Left lung (tissue), 10 donors: ENCODE data around the gene TMX4. TPM values are rescaled to one million over a fixed set of nuclear protein-coding genes. Genes with fewer than 3 reads are reported as not detected.
"Not testable (repeated sequence)": the region's sequence is repeated elsewhere in the genome, so short reads cannot be mapped to it uniquely, and the experiment has no call there.

Experiments used
- ATAC-seq: fragments of 200-7000 bp; cut with Tn5 transposase; one replicate; pipeline ENCODE4 v1.9.1; 2020; ENCODE audit warnings: moderate library complexity
- DNase-seq, 4 donors: peaks; one replicate each; pipeline ENCODE4 v3.0.0-alpha.2; 2013 to 2020
- H3K27ac ChIP-seq, 2 donors: fragments of 200-600 bp; sonication (generic) in 1 of 2; one replicate each; pipeline versions ENCODE4 v1.5.0 to v1.8.0; 2020 to 2021
- H3K27me3 ChIP-seq, 2 donors: fragments of 200-600 bp; sonication (generic) in 1 of 2; one replicate each; pipeline versions ENCODE4 v1.5.0 to v1.8.0; 2020 to 2021
- H3K36me3 ChIP-seq, 2 donors: fragments of 200-600 bp; sonication (generic) in 1 of 2; one replicate each; pipeline versions ENCODE4 v1.5.0 to v1.8.0; 2020 to 2021
- H3K4me1 ChIP-seq, 2 donors: fragments of 200-600 bp; one replicate each; pipeline ENCODE4 v1.8.0; 2021
- H3K4me3 ChIP-seq, 2 donors: fragments of 200-600 bp; sonication (generic) in 1 of 2; one replicate each; pipeline versions ENCODE4 v1.5.0 to v1.8.0; 2020 to 2021; ENCODE audit warnings: mild to moderate bottlenecking in 1 of 2
- H3K9me3 ChIP-seq, 2 donors: fragments of 200-600 bp; sonication (generic) in 1 of 2; one replicate each; pipeline versions ENCODE4 v1.5.0 to v1.8.0; 2020 to 2021
- CTCF ChIP-seq, 2 donors: fragments of 200-600 bp; sonication (generic) in 1 of 2; IDR thresholded peaks; one replicate each; pipeline versions ENCODE4 v1.5.0 to v1.8.0; 2021; ENCODE audit warnings: antibody characterized with exemption in 2 of 2
- intact Hi-C, 2 donors: fragments of 100-400 bp; cut with DNase I; formaldehyde crosslinking; loops; one replicate each; pipeline versions ENCODE4 v1.11.2 to v1.14.2; 2022
- polyA plus RNA-seq, 6 donors: library from polyadenylated mRNA; unstranded; fragments of 120-200 nt; gene quantifications; one replicate each; pipeline ENCODE4 v1.2.1, GENCODE V29; 2013; ENCODE audit not compliant: insufficient read length in 6 of 6
- total RNA-seq, 2 donors: library from RNA; stranded (reverse); fragmentation: NEBNext Ultra II Directional; extraction: Animal tissue kit (Norgen Biotek cat#: 25700); gene quantifications; one replicate each; pipeline ENCODE4 v1.2.1, GENCODE V29; 2021
- donor health status: DM: no; HTN: yes; CAD: no.
- donor health status: DM: no; HTN: no; CAD: no.

The TMX4 gene
- total and polyA plus RNA-seq, 8 donors = 21.2 to 45.2 (median 25.6) TPM

DNA sequence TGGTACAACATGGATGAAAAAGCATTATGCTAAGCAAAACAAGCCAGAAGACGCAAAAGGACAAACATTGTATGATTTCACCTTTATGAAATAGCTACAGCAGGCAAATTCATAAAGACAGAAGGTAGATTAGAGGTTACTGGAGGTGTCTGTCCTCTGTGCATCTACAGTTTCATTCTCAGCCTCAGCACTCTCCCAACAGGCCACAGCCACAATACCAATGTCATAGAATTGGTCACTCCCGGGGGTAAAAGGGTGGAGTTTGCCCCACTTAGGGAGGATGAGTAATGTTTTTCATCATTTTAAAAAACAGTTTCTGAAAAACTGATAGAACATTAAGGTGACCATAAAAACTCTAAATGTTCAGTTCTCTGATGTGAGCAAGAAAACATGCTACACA is 17.2 kb upstream of the TMX4 start:
- Histone ChIP-seq H3K9me3 (no peaks in the 10 kb centered on the region), H3K4me1 (no peaks in the 10 kb centered on the region), H3K36me3 (no peaks in the 10 kb centered on the region), H3K27ac (no peak overlapping the region), H3K27me3 (no peaks in the 10 kb centered on the region), H3K4me3 (no peak overlapping the region)
- TF ChIP-seq CTCF (IDR thresholded peaks at IDR 0.05) = no peak
- DNase-seq = no peak
- intact Hi-C loops = no loop called here
- no peak for ATAC-seq

DNA sequence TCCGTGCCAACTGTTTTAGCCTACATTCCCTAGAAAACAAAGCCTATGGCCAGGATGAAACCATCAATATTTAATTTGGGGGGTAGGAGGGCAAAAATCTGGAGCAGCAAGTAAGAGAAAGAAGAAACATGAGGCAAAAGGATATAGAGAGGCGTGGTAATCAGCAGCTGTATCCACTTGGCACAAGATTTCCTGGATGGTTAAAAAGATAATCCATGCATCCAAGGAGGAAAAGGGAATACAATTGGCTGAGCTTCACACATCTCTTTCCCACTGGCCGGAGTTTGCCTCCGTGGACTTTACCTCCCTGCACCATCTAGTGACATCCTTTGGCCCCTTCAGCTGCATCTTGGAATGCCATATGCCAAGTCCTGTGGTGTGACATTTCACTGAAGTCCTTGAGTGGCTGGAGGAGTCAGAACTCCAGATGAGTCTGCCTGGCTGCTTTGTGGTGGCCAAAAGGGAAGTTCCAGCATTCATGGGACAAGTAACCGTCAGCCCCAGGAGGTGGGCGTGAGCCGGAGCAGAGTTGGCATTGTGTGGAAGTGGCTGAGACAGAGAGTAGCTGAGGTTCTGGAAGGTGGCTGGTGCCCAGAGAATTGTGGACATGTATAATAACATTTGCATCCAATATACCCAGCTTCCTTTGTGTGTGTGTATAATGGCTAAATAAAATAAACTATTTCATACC is 13.7 kb upstream of the TMX4 start:
- no peaks in the 10 kb centered on the region for H3K36me3 ChIP-seq
- H3K27ac ChIP-seq = no peak overlapping the region
- H3K27me3 ChIP-seq = no peaks in the 10 kb centered on the region
- no peak overlapping the region for H3K4me3 ChIP-seq
- intact Hi-C loops = no loop called here
- DNase-seq (no peak), ATAC-seq (no peak)
- H3K4me1 ChIP-seq = no peaks in the 10 kb centered on the region
- TF ChIP-seq CTCF (IDR thresholded peaks at IDR 0.05) = no peak
- H3K9me3 ChIP-seq = no peaks in the 10 kb centered on the region

DNA sequence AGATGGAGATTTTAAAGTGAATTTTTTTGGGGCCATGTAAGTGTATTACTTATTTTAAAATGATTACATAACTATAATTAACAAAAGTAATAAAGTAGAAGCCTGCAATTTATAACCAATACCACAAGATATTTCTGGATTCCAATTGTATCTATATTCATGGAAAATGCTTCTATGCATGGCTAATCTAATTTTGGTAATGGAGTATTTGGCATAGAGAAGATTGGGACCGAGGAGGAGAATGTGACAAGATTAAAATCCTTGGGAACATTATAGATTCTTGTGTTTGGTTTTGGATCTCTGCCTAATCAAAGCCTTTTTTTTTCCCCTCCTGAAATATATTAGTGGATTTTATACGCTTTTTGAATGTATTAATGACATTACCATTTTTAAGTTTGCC is 12.9 kb upstream of the TMX4 start:
- H3K4me3 ChIP-seq = no peak overlapping the region
- no peaks in the 10 kb centered on the region for H3K36me3 ChIP-seq
- ATAC-seq (no peak), DNase-seq (no peak)
- H3K9me3 ChIP-seq = no peaks in the 10 kb centered on the region
- TF ChIP-seq CTCF (IDR thresholded peaks at IDR 0.05) = no peak
- H3K4me1 ChIP-seq = no peaks in the 10 kb centered on the region
- H3K27ac ChIP-seq = no peak overlapping the region
- intact Hi-C loops = no loop called here
- H3K27me3 ChIP-seq = no peaks in the 10 kb centered on the region

GRCh38 chr20:8031539-8031938 is 12.0 kb upstream of the TMX4 start:
- intact Hi-C loops, H3K27ac ChIP-seq, H3K4me3 ChIP-seq, H3K36me3 ChIP-seq, H3K27me3 ChIP-seq, ATAC-seq, H3K4me1 ChIP-seq, H3K9me3 ChIP-seq, DNase-seq: not testable (repeated sequence)

DNA sequence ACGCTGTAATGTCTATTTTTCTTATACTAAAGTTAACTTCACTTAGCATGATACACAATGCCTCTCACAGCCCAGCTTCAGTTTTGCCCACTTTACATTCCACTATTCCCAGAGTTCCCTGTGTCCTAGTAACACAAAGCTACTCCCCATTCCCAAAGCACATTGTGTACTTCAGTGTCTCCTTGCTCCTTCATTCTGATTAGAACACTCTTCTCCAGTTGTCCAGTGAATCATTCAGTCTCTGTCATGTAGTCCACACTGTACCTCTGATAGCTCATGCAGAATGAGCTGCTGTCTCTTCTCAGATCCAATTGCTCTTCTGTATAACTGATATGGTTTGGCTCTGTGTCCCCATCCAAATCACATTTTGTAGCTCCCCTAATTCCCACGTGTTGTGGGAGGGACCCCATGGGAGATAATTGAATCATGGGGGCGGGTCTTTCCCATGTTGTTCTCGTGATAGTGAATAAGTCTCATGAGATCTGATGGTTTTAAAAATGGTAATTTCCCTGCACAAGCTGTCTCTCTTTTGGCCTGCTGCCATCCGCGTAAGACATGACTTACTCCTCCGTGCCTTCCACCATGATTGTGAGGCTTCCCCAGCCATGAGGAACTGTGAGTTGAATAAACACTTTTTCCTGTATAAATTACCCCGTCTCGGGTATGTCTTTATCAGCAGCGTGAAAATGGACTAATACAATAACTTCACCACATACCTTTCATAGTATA is 2.1 kb upstream of the TMX4 start:
- no peak overlapping the region for H3K27ac ChIP-seq
- no peak for ATAC-seq
- H3K4me1 ChIP-seq = peaks cover 0 to 18% of the 10 kb centered on the region in 2 donors

More for the DNA sequence above, 2.1 kb upstream of the TMX4 start:
- Histone ChIP-seq H3K27me3 (no peaks in the 10 kb centered on the region), H3K9me3 (no peaks in the 10 kb centered on the region), H3K36me3 (no peaks in the 10 kb centered on the region), H3K4me3 (no peak overlapping the region)
- no peak for TF ChIP-seq CTCF (IDR thresholded peaks at IDR 0.05)
- DNase-seq = no peak
- intact Hi-C loops = no loop called here
